Measurements from ENCODE around the gene RHOBTB1.
"Not testable (repeated sequence)": the region's sequence is repeated elsewhere in the genome, so short reads cannot be mapped to it uniquely, and the experiment has no call there.

The RHOBTB1 gene

GRCh38 chr10:60976687-60977086, 32.7 kb upstream of the RHOBTB1 start:
- Histone ChIP-seq H3K9ac (ENCODE audit: low read length) (no peak overlapping the region), H4K8ac (ENCODE audit: low read depth, low read length) (no peak overlapping the region), H3K36me3 (ENCODE audit: control insufficient read depth, insufficient read depth, low read length) (no peaks in the 10 kb centered on the region), H3K4me2 (ENCODE audit: low read length) (no peak overlapping the region), H2BK15ac (replicated peaks; ENCODE audit: low read depth) (no peak overlapping the region), H3K27me3 (ENCODE audit: insufficient read depth, low read length, poor library complexity) (no peaks in the 10 kb centered on the region), H3K18ac (ENCODE audit: low read length) (no peak overlapping the region), H3K23ac (ENCODE audit: low read length) (no peak overlapping the region), H3K79me2 (ENCODE audit: control insufficient read depth, insufficient read depth, low read length) (no peaks in the 10 kb centered on the region), H2BK5ac (ENCODE audit: low read length) (no peak overlapping the region), H2AK5ac (ENCODE audit: low read length) (no peak overlapping the region), H3K4me3 (ENCODE audit: low read length) (no peak overlapping the region), H4K5ac (ENCODE audit: low read length) (no peak overlapping the region), H3K27ac (ENCODE audit: low read depth, low read length) (no peak overlapping the region), H3K79me1 (ENCODE audit: low read length) (no peaks in the 10 kb centered on the region), H3K56ac (ENCODE audit: low read length) (no peak overlapping the region), H3K4ac (ENCODE audit: low read depth, low read length) (no peak overlapping the region), H3K4me1 (ENCODE audit: control insufficient read depth, low read depth, low read length) (no peaks in the 10 kb centered on the region), H2BK120ac (ENCODE audit: low read depth, low read length) (no peak overlapping the region)
- no peak for DNase-seq
- 100% methylated on average over 1 of the region's 2 CpGs for WGBS (ENCODE audit: extremely low coverage, insufficient coverage, low lambda C conversion rate)

- no peaks in the 10 kb centered on the region for H3K4me1 ChIP-seq (ENCODE audit: control insufficient read depth, low read depth, low read length)
- no peaks in the 10 kb centered on the region for H3K36me3 ChIP-seq (ENCODE audit: control insufficient read depth, insufficient read depth, low read length)
- no peaks in the 10 kb centered on the region for H3K79me2 ChIP-seq (ENCODE audit: control insufficient read depth, insufficient read depth, low read length)
- H3K79me1 ChIP-seq (ENCODE audit: low read length), result no peaks in the 10 kb centered on the region
- no peak for DNase-seq
- no CpG with 5 or more reads among the region's 1 CpG for WGBS (ENCODE audit: extremely low coverage, insufficient coverage, low lambda C conversion rate)
- H2BK5ac ChIP-seq (ENCODE audit: low read length), result no peak overlapping the region
- no peak overlapping the region for H3K27ac ChIP-seq (ENCODE audit: low read depth, low read length)
- no peak overlapping the region for H3K4me2 ChIP-seq (ENCODE audit: low read length)
- H3K56ac ChIP-seq (ENCODE audit: low read length), result no peak overlapping the region
- H3K4me3 ChIP-seq (ENCODE audit: low read length), result no peak overlapping the region
- no peak overlapping the region for H3K4ac ChIP-seq (ENCODE audit: low read depth, low read length)
- no peak overlapping the region for H2BK15ac ChIP-seq (replicated peaks; ENCODE audit: low read depth)
- no peak overlapping the region for H3K9ac ChIP-seq (ENCODE audit: low read length)
- no peak overlapping the region for H2AK5ac ChIP-seq (ENCODE audit: low read length)
- no peak overlapping the region for H3K18ac ChIP-seq (ENCODE audit: low read length)
- H2BK120ac ChIP-seq (ENCODE audit: low read depth, low read length), result no peak overlapping the region
- H3K23ac ChIP-seq (ENCODE audit: low read length), result no peak overlapping the region
- no peak overlapping the region for H4K8ac ChIP-seq (ENCODE audit: low read depth, low read length)
- H3K27me3 ChIP-seq (ENCODE audit: insufficient read depth, low read length, poor library complexity), result no peaks in the 10 kb centered on the region
- no peak overlapping the region for H4K5ac ChIP-seq (ENCODE audit: low read length)
These were observed 31.7 kb upstream of the RHOBTB1 start for GRCh38 chr10:60975716-60976115.

- H3K56ac ChIP-seq (ENCODE audit: low read length), result no peak overlapping the region
- no peak overlapping the region for H4K8ac ChIP-seq (ENCODE audit: low read depth, low read length)
- DNase-seq, result no peak
- no peak overlapping the region for H3K4ac ChIP-seq (ENCODE audit: low read depth, low read length)
- no peak overlapping the region for H2BK120ac ChIP-seq (ENCODE audit: low read depth, low read length)
- H4K5ac ChIP-seq (ENCODE audit: low read length), result no peak overlapping the region
- no peak overlapping the region for H3K9ac ChIP-seq (ENCODE audit: low read length)
- H3K27ac ChIP-seq (ENCODE audit: low read depth, low read length), result no peak overlapping the region
- H3K4me1 ChIP-seq (ENCODE audit: control insufficient read depth, low read depth, low read length), result no peaks in the 10 kb centered on the region
- no peak overlapping the region for H3K23ac ChIP-seq (ENCODE audit: low read length)
- H3K79me1 ChIP-seq (ENCODE audit: low read length), result no peaks in the 10 kb centered on the region
- WGBS (ENCODE audit: extremely low coverage, insufficient coverage, low lambda C conversion rate), result no CpG with 5 or more reads among the region's 3 CpGs
- H3K4me3 ChIP-seq (ENCODE audit: low read length), result no peak overlapping the region
- H3K27me3 ChIP-seq (ENCODE audit: insufficient read depth, low read length, poor library complexity), result no peaks in the 10 kb centered on the region
- H2BK5ac ChIP-seq (ENCODE audit: low read length), result no peak overlapping the region
- no peak overlapping the region for H2AK5ac ChIP-seq (ENCODE audit: low read length)
- no peaks in the 10 kb centered on the region for H3K36me3 ChIP-seq (ENCODE audit: control insufficient read depth, insufficient read depth, low read length)
- H3K79me2 ChIP-seq (ENCODE audit: control insufficient read depth, insufficient read depth, low read length), result no peaks in the 10 kb centered on the region
- H3K4me2 ChIP-seq (ENCODE audit: low read length), result no peak overlapping the region
- H2BK15ac ChIP-seq (replicated peaks; ENCODE audit: low read depth), result no peak overlapping the region
- no peak overlapping the region for H3K18ac ChIP-seq (ENCODE audit: low read length)
These were observed 30.6 kb upstream of the RHOBTB1 start for GRCh38 chr10:60974463-60975149.

- Histone ChIP-seq H3K18ac (ENCODE audit: low read length) (no peak overlapping the region), H3K4me3 (ENCODE audit: low read length) (no peak overlapping the region), H3K79me2 (ENCODE audit: control insufficient read depth, insufficient read depth, low read length) (no peaks in the 10 kb centered on the region), H4K8ac (ENCODE audit: low read depth, low read length) (no peak overlapping the region), H3K56ac (ENCODE audit: low read length) (no peak overlapping the region), H2BK15ac (replicated peaks; ENCODE audit: low read depth) (no peak overlapping the region), H2BK5ac (ENCODE audit: low read length) (no peak overlapping the region), H2AK5ac (ENCODE audit: low read length) (no peak overlapping the region), H3K4me1 (ENCODE audit: control insufficient read depth, low read depth, low read length) (no peaks in the 10 kb centered on the region), H3K27me3 (ENCODE audit: insufficient read depth, low read length, poor library complexity) (no peaks in the 10 kb centered on the region), H3K79me1 (ENCODE audit: low read length) (no peaks in the 10 kb centered on the region), H3K36me3 (ENCODE audit: control insufficient read depth, insufficient read depth, low read length) (no peaks in the 10 kb centered on the region), H3K4me2 (ENCODE audit: low read length) (no peak overlapping the region), H3K4ac (ENCODE audit: low read depth, low read length) (no peak overlapping the region), H3K23ac (ENCODE audit: low read length) (no peak overlapping the region), H4K5ac (ENCODE audit: low read length) (no peak overlapping the region), H3K9ac (ENCODE audit: low read length) (no peak overlapping the region), H2BK120ac (ENCODE audit: low read depth, low read length) (no peak overlapping the region), H3K27ac (ENCODE audit: low read depth, low read length) (no peak overlapping the region)
- WGBS (ENCODE audit: extremely low coverage, insufficient coverage, low lambda C conversion rate), result no CpG with 5 or more reads among the region's 2 CpGs
- DNase-seq, result peak; percentile 42
These were observed 29.1 kb upstream of the RHOBTB1 start for GRCh38 chr10:60973086-60973485.

- not testable (repeated sequence) for H3K36me3 ChIP-seq (ENCODE audit: control insufficient read depth, insufficient read depth, low read length)
- WGBS (ENCODE audit: extremely low coverage, insufficient coverage, low lambda C conversion rate), result no CpG with 5 or more reads among the region's 2 CpGs
These were observed 28.2 kb upstream of the RHOBTB1 start for GRCh38 chr10:60972181-60972580.

GRCh38 chr10:60970526-60970925, 26.5 kb upstream of the RHOBTB1 start:
- H3K4ac ChIP-seq (ENCODE audit: low read depth, low read length), result no peak overlapping the region
- no peak overlapping the region for H3K4me3 ChIP-seq (ENCODE audit: low read length)
- H3K18ac ChIP-seq (ENCODE audit: low read length), result no peak overlapping the region
- H3K9ac ChIP-seq (ENCODE audit: low read length), result no peak overlapping the region
- no peak overlapping the region for H3K23ac ChIP-seq (ENCODE audit: low read length)
- no peak overlapping the region for H4K5ac ChIP-seq (ENCODE audit: low read length)
- no peak overlapping the region for H3K4me2 ChIP-seq (ENCODE audit: low read length)
- H3K27ac ChIP-seq (ENCODE audit: low read depth, low read length), result no peak overlapping the region
- H2AK5ac ChIP-seq (ENCODE audit: low read length), result no peak overlapping the region
- no peak overlapping the region for H3K56ac ChIP-seq (ENCODE audit: low read length)
- H3K4me1 ChIP-seq (ENCODE audit: control insufficient read depth, low read depth, low read length), result no peaks in the 10 kb centered on the region
- no peak overlapping the region for H4K8ac ChIP-seq (ENCODE audit: low read depth, low read length)
- no peaks in the 10 kb centered on the region for H3K79me1 ChIP-seq (ENCODE audit: low read length)
- WGBS (ENCODE audit: extremely low coverage, insufficient coverage, low lambda C conversion rate), result no CpG with 5 or more reads among the region's 3 CpGs
- H2BK15ac ChIP-seq (replicated peaks; ENCODE audit: low read depth), result no peak overlapping the region
- no peak overlapping the region for H2BK5ac ChIP-seq (ENCODE audit: low read length)
- no peaks in the 10 kb centered on the region for H3K27me3 ChIP-seq (ENCODE audit: insufficient read depth, low read length, poor library complexity)
- H3K36me3 ChIP-seq (ENCODE audit: control insufficient read depth, insufficient read depth, low read length), result no peaks in the 10 kb centered on the region
- no peaks in the 10 kb centered on the region for H3K79me2 ChIP-seq (ENCODE audit: control insufficient read depth, insufficient read depth, low read length)
- no peak for DNase-seq
- no peak overlapping the region for H2BK120ac ChIP-seq (ENCODE audit: low read depth, low read length)

More at GRCh38 chr10:60972181-60972580, 28.2 kb upstream of the RHOBTB1 start:
- H3K56ac ChIP-seq (ENCODE audit: low read length); H3K79me1 ChIP-seq (ENCODE audit: low read length); H3K23ac ChIP-seq (ENCODE audit: low read length); H3K18ac ChIP-seq (ENCODE audit: low read length); H3K27me3 ChIP-seq (ENCODE audit: insufficient read depth, low read length, poor library complexity); H3K9ac ChIP-seq (ENCODE audit: low read length); H3K27ac ChIP-seq (ENCODE audit: low read depth, low read length); H3K79me2 ChIP-seq (ENCODE audit: control insufficient read depth, insufficient read depth, low read length); H4K5ac ChIP-seq (ENCODE audit: low read length); DNase-seq; H3K4me3 ChIP-seq (ENCODE audit: low read length); H3K4me1 ChIP-seq (ENCODE audit: control insufficient read depth, low read depth, low read length); H2BK120ac ChIP-seq (ENCODE audit: low read depth, low read length); H3K4ac ChIP-seq (ENCODE audit: low read depth, low read length); H2AK5ac ChIP-seq (ENCODE audit: low read length); H3K4me2 ChIP-seq (ENCODE audit: low read length); H2BK15ac ChIP-seq (replicated peaks; ENCODE audit: low read depth); H2BK5ac ChIP-seq (ENCODE audit: low read length); H4K8ac ChIP-seq (ENCODE audit: low read depth, low read length): not testable (repeated sequence)

Data from mesendoderm (in vitro differentiated cells).